HG03175 (cell line): Measurements from ENCODE around the gene SERPINA6.
"Not testable (repeated sequence)": the region's sequence is repeated elsewhere in the genome, so short reads cannot be mapped to it uniquely, and the experiment has no call there.

ENCODE experiments used
- ATAC-seq: cut with Tn5 transposase; IDR thresholded peaks from one replicate; pipeline ENCODE4 v1.9.1; 2021; ENCODE audit warnings: mild to moderate bottlenecking, moderate library complexity; ENCODE audit not compliant: unreplicated experiment

The SERPINA6 gene

DNA sequence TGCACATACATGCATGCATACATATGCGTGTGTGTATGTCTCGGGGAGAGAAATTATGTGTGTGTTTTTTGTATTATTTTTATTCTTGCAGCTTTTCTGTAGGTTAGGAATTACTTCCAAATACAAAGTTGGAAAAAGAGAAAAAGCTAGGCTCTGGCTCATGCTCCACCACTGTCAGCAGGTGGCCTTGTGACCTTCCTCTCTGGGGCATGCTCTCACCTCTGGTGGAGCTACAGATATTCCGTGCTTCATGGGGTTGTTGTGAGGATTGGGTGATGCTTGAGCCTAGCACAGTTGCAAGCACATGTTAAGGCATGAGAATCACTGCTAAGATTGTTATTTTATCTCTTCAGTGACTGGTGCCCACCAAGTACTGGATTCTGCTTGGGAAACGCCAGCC is 6.7 kb upstream of the SERPINA6 start:
- ATAC-seq, result no peak

DNA sequence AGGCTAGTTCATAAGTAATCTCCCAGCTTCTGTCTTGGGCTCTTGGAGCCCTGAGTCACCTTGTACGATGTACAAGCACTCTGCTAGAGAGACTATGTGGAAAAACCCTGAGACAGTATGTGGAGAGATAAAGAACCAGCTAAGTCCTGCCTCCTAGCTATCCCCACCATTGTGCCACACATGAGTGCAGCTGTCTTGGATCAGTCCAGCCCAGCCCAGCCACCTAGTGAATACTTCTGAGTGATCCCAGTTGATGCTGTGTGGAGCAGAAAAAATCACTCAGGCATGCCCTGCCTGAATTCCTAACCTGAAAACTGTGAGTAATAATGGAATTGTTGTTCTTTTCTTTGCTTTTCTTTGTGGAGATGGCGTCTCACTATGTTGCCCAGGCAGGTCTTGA is 5.1 kb upstream of the SERPINA6 start:
- no peak for ATAC-seq

DNA sequence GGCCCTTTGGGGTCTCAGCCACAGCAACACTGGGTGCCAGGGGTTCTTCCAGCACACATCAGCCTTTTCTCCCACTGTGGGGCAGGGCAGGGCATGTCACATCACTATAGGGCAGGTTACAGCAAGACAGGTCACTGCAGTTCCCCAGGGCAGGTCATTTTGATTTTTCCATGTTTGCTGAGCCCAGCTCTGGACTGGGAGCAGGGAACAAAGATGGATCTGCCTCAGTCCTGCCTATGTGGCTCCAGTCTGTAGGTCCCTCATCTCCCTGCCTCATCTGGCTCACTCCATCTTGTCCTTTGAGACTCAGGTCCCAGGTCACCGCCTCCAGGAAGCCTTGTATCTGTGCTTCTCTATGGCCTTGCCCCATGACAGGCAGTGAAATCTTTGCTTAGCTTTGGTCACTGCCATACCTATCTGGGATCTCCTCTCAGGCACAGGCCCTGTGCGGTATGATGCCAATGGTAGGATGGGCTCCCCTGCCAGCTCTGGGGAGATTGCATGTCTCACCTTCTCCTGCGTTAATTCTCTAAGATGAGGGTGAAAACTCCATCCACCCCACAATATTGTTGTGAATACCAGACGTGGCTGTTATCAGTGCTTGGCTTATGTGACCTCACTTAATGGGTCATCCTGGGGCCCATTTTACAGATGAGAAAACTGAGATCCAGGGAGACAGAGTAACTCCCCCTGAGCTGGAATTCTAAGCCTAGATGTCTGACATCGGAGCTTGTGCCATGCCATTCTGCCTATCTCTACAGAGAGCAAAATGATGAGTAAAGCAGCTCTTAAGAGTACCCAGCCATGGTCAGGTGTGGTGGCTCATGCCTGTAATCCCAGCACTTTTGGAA is 1.5 kb downstream of the SERPINA6 start:
- ATAC-seq, result no peak

DNA sequence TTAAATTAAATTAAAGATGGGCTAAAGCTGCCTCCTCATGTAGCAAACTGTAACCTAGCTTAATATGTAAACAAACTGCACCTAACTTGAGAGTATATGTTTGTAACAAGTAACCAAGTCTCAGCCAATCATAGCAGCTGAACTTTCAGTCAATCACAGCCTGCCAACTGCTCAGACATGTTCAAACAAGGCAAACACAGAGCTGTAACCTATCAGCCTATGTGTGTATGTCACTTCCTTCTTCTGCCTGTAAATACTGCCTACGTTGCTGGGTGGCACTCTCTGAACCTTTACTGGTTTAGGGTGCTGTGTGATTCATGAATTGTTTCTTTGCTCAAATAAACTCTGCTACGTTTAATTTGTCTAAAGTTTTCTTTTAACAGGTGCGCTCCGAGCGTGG is 2.9 kb downstream of the SERPINA6 start:
- no peak for ATAC-seq

DNA sequence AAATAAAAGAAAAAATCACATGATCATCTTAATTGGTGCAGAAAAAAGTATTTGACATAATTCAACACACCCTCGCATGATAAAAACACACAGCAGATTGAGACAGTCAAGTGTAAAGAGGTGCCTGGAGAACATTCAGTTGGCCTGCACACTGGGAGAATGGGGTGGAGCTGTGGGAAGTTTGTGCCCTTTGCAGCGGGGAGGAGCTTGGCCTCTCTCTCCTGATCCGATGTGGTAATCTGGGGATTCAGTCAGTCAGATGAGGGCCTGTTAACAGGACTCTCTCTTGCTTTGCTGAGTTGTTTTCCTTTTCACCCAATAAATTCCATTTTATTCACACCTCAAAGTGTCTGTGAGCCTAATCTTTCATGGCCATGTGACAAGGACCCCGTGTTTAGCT is 5.9 kb downstream of the SERPINA6 start:
- no peak for ATAC-seq

DNA sequence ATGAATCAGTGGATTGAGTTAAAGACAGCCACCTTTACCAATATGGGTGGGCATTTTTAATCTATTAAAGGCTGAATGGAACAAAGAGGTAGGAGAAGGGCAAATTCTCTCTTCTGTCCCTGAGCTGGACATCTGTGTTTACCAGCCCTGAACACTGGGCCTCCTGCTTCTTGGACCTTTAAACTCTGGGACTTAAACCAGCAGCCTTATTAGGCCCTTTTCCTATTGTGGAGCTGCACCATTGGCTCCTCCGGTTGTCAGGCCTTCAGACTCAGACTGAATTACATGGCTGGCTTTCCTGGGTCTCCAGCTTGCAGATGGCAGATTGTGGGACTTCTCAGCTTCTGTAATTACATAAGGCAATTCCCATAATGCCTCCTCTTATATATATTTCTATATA is 6.4 kb downstream of the SERPINA6 start:
- no peak for ATAC-seq

DNA sequence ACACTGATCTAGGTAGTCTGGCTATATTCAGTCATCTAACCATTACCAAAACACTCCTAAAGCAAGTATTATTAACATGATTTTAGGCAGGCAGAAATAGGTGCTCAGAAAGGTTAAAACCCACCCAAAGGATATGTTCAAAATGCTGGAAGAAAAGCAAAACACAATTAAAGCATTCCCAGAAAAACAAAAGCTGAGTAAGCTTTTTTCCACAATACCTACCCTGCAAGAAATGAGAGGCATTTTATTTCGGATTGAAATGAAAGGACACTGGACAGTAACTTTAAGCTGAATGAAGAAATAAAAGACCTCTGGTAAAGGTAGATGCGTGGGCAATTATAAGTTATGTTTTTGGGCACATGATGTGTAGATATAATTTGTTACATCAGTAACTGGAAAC is 8.2 kb downstream of the SERPINA6 start:
- ATAC-seq, result no peak

DNA sequence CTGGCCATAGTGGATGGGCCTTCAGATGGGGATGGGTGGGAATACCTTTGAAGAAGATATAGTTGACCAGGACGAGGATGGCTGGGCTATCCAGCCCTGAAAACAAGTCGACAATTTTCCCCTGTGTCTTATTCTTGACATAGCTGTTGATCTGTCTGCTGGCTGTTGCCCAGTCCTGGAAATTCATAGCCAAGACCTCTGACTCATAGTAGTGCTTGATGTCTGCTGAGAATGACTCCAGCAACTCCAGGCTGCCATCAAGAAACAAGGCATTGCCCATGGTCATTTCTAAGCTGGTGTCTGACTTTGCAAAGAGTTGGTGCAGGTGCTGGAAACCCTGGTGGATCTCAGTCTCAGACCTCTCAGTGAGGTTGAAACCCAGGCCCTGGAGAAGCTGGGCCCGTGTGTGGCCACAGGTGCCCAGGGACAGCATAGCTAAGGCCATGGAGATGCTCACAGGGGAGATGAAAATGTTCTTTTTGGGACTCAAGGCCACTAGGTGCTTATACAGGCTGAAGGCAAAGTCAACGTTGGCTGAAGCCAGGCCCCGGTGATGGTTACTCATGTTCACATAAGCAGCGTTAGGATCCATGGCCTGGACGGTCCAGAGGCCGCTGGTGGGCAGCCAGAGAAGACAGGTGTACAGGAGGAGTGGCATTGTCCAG is 9.0 kb downstream of the SERPINA6 start:
- ATAC-seq, result no peak

DNA sequence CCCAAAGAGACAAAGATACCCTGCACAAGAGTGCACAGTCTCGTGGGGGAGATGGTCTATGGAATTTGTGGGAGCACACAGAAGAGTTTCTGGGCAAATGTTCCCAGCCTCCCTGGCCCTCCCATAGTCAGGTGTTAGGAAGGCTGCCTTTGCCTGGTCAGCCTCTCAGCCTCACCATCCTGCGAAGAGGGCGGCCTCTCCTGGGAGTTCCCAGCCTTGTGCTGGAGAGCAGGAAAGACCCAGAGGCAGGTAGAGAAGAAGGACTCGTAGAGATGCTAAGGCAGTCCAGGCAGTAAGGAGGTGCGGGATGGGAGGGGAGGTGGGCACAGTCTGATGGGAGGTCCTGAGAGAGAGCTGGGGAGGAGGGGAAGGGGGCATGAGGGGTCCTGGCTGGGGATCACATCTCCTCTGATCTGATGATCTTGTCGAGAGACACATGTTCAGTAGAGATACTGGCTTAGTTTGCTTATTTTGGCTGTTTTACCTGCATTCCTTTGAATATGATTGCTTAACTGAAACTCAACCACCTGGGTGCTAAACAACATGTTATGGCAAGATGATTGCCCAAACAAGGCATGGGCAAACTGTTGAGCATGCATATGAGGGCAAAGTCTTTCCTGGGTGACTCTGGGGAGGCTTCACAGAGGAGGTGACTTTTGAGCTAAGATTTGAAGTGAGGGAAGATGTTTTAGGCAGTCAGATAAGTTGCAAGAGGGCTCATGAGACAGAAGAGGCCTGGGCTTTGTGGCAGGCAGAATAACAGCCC is 10.5 kb downstream of the SERPINA6 start:
- ATAC-seq, result no peak

DNA sequence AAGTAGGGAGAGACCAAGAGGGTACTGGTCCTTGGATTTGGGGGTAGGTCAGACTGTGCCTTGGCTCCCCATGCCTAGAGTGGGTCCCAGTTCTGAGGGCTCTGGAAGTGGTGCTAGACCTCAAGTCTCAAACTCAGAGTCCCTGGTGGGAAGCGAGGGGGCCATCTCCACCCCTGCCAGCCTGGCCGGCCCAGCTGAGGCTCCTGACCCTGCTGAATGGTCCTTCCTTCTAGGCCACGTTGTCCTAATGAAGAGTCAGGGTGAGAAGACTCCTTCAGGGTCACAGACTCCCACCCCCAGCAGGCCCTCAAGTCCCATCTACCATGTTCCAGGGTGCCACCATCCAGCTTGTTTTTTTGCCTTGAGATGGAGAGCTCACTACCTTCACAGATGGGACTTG is 12.9 kb downstream of the SERPINA6 start:
- no peak for ATAC-seq

DNA sequence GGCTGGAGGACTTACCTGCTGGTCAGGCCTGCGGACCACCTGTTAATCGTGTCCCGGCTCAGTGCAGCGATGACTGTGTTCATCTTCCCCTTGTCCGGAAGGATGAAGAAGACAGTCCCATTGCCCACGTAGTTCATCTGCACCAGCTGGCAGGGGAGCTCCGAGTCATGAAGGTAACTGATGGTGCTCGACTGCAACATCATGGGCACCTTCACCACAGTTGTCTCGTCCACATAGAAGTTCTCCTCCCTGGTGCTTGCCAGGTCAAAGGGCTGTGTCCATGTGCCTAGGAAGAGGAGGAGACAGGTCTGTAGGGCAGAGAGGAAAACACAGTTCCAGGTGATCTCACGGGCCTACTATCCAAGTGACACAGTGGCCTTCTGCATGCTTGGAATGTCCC is 13.4 kb downstream of the SERPINA6 start:
- ATAC-seq, result no peak

DNA sequence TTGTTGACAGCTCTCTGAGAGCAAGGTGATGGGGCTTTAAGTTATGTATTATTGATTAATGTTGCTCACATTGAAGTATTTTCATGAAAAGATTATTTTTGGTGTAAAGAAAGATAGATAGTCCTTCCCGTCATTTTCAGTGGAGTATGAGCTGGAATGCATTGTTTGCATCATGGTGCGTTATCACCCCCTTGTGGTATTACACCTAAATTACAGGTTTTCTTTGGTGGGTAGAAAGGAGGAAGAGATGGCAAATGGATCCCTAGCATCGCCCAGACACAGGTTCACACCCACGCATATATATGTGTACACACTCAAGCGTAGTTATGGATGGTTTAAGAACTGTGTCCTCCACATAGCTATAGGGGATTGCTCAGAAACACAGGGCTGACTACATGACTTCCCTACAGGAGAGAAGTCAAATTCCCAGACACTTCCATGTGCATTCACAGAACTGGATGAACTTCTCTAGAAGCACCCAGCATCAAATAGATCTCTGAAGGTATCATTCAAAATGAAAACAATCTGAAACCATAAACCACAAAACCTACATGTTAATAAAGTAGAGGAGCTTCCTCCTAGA is 15.6 kb downstream of the SERPINA6 start:
- ATAC-seq, result no peak

DNA sequence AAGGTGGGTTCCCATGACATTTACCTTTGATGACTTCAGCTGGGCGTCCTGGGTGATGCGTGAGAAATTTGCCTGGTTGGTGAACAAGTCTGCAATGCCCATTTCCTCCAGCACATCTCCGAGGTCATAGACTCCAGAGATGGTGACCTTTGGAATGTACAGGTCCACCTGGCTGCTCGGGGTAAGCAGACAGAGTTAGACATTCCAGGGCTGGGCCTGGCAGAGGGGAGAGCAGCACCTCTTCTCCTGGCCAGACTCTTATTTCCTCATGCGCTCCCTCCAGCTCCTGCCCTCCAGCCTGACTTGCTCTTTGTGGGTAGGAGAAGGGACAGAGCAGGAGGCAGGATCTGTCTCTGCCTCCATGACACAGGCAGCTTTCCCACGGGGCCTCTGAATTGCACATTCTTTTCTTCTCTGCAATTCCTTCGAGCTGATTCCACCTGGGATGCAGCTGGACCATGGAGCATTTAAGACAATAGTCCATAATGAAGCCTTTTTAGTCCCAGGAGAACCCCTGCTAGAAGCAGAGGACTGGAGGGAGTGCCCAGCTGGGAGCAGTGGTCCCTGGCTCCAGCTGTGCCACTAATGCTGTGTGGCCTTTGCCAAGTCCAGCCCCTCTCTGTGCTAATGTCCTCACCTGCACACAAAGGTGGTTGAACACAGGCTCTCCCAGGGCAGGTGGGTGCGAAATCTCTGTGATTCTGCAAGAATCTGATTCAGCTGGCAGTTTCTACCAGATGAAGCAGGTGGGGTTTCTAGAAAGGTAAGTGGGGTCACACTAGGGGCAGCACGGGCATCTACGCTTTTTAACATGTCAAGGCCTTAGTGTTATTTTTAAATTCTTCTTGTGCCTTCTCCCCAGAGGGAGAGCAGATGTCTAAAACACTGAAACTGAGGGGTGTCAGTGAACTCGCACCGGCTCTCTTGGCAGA is 16.8 kb downstream of the SERPINA6 start:
- no peak for ATAC-seq

DNA sequence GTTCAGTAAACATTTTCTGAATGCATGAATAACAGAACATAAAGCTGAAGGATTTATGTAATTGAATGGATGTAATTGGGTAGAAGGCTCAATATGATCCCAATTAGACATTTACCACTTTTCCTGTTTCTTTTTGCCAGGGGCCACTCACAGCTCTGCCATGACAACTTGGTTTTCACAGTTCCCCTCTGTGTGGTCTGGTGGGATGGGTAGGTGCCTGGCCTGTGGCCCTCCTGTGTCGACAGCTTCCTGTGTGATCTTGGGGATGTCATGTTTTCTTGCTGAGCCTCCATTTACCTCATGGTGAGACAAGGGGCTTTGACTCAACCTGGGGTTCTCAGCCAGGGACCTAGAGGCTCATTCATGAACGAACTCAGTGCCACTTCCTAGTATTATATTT is 17.5 kb downstream of the SERPINA6 start:
- no peak for ATAC-seq

DNA sequence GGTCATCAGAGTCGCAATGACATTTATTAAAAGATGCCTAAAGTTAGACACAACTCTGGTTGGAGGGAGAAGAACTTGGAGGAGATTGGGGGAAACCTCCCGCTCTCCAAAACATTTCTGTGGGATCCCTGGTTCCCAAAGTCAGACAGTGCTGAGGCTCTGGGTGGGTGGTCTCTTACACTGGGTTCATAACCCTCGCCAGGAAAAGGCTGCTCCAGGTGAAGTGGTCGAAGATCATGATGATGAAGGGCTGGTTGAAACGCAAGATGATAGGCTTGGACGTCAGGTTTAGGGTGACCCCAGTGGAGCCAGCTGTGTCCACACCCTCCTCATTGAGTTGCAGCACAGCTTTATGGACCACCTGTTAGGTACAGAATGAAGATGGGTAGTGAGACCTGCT is 18.9 kb downstream of the SERPINA6 start:
- ATAC-seq, result no peak

DNA sequence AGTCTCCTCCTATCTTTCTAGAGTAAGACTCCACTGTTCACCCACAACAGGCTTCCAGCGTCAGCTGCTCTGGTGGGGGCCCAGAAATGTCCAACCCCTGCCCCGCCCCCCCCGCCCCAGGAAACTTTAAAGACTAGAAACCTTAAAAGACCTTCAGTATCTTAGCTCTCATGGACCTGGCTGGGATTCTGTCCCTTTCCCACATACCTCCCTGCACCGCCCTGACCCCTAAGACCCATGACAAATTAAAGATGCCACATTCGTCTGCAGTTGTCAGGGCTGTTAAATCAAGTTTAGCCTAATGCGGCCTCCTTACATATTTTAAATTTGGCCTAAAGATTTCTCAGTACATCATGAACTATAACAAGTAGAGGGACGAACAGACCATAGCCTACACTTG is 20.0 kb downstream of the SERPINA6 start:
- no peak for ATAC-seq

DNA sequence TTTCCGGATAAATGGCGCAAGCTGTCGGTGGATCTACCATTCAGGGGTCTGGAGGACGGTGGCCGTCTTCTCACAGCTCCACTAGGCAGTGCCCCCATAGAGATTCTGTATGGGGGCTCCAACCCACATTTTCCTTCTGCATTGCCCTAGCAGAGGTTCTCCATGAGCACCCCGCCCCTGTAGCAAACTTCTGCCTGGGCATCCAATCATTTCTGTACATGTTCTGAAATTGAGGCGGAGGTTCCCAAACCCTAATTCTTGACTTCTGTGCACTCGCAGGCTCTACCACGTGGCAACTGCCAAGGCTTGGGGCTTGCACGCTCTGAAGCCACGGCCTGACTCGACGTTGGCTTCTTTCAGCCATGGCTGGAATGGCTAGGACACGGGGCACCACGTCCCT is 25.0 kb downstream of the SERPINA6 start:
- ATAC-seq, result no peak

DNA sequence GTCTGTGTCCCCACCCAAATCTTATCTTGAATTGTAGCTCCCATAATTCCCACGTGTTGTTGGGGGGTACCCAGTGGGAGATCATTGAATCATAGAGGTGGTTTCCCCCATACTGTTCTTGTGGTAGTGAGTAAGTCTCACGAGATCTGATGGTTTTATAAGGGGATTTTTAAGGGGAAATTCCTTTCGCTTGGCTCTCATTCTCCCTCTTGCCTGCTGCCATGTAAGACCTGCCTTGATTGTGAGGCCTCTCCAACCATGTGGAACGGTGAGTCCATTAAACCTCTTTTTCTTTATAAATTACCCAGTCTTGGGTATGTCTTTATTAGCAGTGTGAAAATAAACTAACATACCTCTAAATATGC is 27.0 kb downstream of the SERPINA6 start:
- not testable (repeated sequence) for ATAC-seq

DNA sequence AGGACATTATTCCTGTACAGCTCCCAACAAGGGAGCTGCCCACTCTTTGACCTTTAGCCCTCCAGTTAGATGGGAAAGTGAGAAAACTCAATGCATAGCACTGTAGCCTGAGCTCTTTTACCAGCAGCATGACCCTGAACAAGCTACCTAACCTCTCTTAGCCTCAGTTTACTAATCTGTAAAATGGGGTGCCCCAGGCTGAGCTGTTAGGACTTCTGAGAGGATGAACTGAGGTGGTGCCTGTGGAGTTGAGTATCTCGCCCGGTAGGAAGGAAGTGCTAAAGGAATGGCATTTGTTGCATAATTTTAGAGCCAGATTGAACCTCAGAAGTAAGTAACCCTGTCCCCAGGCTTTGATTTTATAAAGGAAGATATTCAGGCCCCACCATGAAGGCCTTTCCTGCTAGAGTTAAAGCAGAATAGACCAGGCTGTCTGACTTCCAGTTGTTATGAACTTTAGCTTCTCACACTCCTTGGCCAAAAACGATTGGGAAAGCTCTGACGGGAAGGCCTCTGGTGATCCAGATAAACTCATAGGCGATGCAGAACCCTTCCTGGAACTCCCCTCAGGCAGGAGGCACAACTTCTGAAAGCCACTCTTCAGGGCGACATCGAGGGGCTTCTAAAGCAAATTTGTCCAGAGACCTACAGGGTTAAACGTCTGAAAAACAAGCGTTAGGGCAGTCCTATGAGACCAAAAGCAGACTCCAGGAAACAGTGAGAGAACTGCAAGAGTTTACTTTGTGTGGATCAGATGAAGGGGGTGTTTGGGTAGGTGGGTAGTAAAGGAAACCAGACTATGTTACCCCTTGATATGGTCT is 27.6 kb downstream of the SERPINA6 start:
- no peak for ATAC-seq

DNA sequence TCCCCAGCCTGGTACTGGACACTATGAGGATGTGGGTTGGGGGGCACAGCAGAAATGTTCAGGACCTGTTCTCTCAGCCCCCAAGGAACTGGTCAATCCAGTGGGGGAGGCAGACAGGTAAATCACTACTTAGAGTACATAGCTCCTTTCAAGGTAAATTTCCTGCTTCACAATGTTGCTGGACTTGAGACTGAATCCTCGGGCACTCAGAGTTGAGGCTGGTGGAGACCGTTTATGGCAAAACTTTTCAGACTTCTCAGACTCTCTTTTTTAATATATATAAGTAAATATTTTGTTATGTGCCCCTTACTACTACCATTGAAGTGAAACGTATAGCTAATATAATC is 29.6 kb downstream of the SERPINA6 start:
- ATAC-seq, result no peak
